Activated CD4-positive, alpha-beta T cell treated with anti-CD3 and anti-CD28 coated beads, Interleukin-2, amount 50 U/mL, for 4 hours (primary cell): ENCODE data around the gene LAGE3.
"Not testable (repeated sequence)": the region's sequence is repeated elsewhere in the genome, so short reads cannot be mapped to it uniquely, and the experiment has no call there.

ENCODE experiments used
- DNase-seq, 2 experiments: peaks; one replicate each; pipeline ENCODE4 v3.0.0-alpha.2; 2020

Gene LAGE3

DNA sequence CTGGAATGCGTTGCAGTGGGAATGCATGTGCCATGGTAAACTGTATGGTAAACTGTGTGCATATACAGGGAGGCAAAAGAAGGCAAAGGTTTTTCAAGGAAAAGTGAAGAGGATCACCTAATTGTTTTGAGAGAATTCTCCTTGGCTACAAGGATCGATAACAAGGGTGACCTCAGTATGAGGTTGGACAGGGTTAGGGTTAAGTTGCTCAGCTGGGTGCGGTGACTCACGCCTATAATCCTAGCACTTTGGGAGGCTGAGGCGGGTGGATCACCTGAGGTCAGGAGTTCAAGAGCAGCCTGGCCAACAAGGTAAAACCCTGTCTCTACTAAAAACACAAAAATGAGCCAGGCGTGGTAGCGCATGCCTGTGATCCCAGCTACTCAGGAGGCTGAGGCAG is 22.3 kb upstream of the LAGE3 start:
- not testable (repeated sequence) for DNase-seq

DNA sequence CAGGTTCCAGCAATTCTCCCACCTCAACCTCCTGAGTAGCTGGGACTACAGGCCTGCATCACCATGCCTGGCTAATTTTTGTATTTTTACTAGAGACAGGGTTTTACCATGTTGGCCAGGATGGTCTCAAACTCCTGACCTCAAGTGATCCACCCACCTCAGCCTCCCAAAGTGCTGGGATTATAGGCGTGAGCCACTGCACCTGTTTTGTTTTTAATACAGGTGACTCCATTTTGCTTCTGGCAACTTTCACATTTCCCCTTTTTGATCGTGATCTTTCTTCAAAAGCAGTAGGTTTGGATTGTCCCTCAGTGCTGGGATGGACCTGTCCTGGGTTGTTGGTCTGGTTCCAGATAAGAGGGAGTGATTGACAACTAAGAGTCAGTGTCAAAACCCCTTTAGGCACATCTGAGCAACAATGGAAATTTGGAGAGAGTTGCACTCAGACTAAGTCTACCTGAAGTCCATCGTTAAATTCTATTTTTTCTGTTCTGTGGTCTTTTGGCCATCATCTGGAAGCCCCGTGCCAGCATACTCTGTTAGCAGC is 17.6 kb upstream of the LAGE3 start:
- DNase-seq, result not testable (repeated sequence)

DNA sequence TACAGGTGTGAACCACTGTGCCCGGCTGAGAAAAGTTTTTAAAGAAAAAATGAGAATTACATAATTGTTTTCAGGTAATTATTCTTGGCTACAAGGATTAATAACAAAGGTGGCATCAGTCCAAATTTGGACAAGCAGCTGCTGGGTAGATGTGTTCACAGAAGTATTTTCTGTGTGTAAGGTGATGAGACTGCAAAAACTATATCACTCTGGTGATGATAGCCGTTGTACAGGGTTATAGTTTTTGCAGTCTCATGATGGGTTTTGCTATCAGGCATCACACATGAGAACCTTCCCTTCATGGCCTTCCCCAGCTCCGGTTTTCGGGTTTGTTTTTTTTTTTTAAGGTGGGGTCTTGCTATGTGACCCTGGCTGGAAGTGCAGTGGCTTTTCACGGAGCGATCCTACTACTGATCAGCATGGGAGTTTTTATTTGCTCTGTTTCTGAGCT is 16.4 kb upstream of the LAGE3 start:
- DNase-seq, result no peak

DNA sequence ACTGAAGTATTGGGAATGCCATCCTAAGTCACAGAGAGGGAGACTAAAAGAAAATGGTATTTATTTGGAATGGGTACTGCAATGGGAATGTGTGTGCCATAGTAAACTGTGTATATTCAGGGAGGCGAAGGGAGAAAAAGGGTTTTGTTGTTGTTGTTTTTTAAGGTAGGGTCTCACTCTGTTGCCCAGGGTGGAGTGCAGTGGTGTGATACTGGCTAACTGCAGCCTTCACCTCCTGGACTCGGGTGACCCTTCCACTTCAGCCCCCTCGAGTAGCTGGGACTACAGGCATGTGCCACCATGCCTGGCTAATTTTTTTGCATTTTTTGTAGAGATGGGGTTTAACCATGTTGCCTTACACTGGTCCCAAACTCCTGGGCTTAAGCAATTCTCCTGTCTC is 15.6 kb upstream of the LAGE3 start:
- no peak for DNase-seq

DNA sequence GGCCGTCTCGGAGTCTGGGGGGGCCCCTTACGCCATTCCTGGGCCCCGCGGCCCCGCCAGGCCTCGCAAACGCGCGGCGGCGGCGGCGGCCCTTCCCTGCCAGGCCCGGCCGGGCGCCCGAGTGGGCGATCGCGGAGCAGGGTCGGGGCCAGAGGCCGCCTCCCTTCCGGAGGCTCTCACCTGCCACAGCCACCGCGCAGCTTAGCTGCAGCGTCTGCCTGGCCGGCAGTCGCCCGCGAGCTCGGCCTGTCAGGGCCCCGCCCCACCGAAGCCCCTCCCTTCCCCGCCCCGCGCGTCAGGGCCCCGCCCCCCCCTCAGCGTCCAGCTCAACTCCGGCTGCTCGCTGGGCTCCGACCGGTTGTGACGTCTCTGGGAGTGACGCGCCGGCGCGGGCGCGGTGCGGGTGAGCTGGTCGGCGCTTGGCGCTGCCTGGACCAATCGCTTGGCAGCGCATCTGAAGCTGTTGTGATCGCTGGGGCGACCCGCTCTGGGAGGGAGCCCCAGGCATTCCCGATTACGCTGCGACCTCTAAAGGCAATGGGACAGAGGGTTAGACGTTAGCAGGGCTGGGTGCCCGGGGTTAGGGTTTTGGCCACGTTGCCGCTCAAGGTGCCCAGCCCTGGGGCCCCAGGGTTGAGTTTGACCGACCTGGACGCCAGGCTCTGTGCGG is 11.5 kb upstream of the LAGE3 start, which contains the start of gene SLC10A3:
SLC10A3 (minus strand) TSS at position 216 of the 670 bp plus-strand sequence. CDS start 1,689 bp downstream, outside the sequence.
- DNase-seq, result peak; percentile 76 to 80

DNA sequence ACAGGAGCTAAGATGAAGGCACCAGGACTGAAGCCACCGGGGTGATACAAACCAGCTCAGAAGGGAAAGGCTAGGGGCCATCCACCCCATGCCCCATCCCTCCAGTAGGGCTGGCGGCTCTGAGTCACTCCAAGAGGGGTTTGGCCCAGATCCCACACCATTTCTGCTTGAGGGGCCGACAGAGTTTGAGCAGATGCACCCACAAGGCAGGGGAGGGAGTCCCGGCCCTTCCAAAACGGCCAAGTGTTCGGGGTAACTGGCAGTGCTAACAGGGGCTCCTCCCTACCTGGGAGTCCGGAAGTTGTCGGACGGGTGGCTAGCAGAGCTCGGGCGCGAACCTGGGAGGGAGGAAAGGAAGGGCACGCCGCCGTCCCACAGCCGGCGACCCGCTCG is 10.9 kb upstream of the LAGE3 start:
- no peak for DNase-seq

DNA sequence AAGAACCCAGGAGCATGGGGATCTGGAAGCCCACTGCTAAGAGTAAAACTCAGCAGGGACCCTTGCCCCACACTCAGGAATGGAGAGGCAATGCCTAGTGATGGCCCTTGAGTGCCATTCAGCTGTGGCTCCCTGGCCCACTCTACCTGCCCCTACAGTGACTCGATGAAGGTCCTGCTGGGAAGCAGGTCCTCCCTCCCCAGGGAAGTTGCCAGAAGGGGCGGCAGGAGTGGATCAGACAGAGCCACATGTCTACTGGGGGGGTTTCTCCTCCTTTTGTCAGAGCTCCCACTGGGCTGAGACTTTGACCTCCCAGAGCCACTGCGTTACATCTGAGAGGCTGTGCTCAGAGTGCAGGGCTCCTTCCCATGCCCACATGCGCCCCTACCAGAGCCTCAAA is 10.1 kb upstream of the LAGE3 start:
- DNase-seq, result no peak

DNA sequence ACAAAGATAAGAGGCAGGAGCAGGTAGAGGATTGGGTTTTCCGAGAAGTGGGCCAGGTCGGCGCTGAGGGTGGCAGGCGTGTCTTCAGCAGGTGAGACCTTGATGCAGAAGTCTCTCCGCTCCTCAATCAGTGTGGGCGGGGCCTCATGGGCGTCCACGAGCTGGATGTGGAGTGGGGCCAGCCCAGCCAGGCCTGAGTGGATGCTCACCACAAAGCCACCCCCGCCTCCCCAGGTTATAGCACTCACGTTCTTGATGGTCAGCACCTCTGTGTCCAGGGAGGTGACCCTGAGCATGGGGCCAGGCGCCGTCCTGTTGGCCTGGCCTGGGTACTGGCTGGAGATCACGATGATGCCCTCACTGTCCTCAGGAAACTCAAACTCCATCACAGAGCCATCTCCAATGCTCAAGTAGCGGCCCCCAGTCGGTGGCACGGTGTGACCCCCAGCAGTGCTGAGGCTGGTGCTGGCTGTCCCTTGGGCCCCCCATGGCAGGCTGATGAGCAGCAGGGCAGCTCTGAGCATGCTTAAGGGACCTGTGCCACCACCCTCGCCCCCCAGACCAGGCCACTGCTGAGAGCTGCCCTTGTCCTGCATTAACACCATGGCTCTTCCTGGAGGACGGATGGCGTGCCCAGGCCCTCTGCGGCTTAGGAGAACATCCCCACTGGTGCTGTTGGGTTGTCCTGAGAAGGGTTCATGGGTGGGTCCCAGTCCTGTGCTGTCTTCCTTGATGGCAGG is 9.4 kb upstream of the LAGE3 start:
- DNase-seq, result no peak

DNA sequence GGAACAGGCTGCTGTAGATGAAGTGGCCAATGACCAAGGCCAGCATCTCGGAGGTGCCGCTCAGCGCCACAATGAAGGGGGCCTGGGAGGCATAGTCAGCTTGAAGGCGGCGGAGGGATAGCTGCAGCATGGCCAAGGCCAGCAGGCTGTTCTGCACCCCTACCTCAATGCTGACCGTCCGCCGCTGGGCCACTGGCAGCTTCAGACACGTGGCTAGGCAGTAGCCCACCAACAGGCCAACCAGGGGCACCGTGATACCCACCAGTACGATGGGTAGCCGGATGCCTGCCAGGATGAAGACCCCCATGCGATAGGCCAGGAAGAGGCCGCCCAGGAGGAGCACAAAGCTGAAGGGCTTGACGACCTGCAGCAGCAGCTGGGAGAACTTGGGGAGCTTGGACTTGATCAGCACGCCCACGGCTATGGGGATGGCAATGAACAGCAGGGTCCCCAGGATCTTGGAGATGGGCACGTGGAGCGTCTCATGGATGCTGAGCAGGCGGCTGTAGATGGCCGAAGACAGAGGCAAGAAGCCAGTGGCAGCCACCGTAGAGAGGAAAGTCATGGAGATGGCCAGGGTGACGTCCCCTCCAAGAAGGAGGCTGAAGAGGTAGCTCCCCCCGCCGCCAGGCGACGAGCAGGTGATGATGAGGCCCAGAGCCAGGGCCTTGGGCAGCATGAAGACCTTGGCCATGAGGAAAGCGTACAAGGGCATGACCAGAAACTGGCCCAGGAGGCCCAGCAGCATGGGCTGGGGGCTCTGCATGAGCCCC is 8.6 kb upstream of the LAGE3 start:
- no peak for DNase-seq

DNA sequence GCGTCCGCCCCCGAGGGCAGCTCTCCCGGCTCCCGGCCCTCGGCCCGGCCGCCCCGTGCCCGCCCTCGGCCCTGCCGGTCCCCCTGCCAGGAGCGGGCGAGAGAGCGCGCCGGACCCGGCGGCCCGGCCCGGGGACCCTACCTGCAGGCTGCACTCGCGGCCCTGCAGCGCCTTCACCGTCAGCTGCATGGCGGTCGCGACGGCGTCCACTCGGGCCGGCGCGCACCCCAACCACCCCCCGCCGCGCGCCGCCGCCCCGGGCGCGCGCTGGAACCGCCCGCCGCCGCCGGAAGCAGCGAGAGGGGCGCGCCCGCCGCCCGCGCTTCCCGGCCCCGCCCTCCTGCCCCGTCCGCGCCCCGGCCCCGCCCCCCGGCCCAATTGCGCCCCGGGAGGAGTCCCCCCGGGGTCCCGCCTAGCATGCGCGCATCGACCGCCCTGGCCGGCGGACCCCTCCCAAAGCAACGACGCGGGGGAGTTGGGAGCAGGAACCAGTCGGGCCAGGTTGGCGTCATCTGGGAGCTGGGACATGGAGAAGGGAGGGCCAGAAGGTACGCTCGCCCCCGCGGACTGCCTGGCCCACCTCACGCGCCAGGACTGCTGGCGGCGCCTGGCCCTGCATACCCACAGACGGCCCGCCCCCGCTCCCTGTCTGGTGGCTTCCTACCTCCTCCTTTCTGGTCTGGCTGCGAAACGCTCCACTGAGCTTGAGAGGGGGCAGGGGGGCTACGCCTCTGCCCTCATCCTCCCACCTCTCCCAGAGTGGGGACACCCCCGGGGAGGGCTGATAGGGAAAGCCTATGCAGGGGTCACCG is 7.5 kb upstream of the LAGE3 start, which contains the start of gene UBL4A:
UBL4A (minus strand) TSS at position 220 of the 812 bp plus-strand sequence; CDS start at position 189, 31 bp downstream.
- DNase-seq, result peak in 1 of 2 experiments; percentile 26

DNA sequence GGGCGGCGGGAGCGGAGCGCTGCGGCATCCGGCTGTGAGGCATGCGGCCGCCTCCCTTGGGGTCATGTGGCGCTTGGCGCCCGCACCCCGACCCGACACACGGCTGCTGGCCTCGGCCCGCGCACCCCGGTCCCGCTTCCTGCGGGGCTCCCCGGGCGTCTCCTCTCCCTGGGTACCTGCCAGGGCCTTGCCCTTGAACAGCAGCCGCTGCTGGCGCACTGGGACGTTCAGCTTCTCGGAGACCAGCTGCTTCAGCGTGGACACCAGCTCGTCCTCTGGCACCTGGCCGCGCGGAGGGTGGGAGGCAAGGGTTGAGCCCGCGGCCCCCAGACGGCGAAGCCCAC is 6.9 kb upstream of the LAGE3 start:
- DNase-seq, result no peak

DNA sequence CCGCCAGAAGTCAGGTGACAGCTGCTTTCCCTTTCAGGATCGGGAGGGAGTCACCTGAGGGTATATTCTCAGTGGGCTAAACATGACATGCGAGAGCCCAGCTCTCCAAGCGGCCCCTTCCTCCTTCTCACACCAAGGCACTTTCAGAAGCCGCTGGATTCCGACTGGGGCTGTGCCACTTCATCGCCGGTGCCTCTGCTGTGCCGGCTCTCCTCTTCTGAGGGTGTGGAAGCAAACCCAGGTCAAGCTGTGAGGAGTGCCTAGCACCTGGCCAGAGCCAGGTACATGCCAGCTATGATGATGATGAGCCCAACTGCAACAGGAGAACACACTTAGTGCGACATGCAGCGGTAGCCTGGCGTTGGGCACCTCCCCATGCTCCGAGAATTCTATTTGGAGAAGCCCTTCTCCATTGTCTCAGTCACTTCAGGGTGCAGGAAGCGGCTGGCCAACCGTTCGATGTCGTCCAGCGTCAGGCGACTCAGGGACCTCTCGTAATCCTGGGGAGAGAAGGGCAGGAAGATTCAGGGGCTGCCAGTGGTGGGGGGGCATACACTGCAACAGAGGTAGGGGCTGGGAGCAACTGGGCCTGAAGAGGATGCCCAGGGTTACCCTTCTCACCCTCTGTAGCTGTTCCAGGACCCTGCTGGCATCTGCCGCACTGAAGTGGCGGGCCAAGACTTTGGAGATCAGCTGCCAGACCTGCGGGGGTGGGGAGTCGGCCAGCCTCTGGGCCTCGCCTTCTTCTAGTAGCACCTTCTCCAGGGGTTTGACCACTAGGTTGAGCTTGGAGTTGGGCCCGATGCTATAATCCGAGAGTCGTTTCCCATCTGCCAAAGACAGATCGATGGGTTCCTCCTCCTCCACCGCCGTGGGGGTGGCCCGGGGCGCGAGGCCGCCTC is 6.3 kb upstream of the LAGE3 start:
- no peak for DNase-seq

DNA sequence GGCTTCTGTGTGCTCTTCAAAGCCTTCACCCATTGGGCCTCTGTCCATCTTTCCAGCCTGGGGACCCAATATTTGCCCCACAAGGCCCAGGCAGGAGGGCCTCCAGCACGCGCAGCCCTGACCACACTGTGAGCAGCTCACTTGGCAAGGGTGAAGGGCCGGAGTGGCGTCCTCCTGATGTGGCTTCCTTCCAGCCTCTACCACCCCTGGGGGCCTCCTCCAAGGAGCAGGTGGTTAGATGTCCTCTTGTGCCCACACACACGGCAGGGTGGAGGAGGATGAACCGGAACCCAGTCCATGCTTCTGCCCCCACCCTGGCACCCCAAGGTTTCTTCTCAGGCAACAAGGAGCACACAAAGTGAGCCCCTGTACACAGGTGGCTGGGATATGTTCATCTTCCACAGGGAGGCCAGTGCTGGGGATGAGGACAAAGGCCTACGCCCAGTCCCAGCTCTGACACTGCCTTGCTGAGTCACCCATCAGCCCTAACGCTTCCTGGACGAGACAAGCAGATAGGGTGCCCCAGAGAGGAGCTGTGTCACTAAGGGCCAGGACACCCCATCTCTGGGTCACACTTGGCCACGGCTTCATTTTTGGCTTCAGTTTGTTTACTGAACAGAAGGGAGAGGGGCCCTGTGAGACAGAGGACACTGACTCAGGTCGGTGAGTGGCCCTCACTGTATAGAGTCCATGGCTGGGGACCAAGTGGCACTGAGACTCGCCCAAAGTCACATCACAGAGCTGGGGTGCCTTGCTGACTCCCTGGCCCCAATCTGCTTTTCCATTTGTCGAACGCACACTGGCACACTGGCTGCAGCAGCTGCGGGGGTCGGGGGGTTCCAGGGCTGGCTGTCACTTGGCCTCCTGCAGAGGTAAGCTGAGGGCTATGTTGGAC is 5.4 kb upstream of the LAGE3 start:
- no peak for DNase-seq

DNA sequence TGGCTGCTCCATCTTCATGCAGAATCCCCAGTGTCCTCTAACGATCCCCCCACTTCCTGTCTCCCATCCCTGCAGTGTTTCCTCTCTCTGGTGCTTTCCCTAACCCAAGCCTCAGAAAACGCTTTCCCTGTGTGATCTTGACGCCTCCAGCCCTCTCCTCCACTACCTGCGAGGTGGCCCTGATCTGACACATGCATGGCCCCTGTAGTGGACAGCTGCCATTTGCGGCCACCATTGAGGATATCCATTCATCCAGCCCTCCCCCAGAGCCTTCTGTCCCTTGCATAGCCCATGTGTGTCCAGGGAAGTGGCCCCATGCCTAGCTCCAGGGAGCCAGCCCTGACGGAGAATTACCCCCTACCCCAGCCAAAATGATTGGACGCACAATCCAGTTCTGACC is 4.2 kb upstream of the LAGE3 start:
- no peak for DNase-seq

DNA sequence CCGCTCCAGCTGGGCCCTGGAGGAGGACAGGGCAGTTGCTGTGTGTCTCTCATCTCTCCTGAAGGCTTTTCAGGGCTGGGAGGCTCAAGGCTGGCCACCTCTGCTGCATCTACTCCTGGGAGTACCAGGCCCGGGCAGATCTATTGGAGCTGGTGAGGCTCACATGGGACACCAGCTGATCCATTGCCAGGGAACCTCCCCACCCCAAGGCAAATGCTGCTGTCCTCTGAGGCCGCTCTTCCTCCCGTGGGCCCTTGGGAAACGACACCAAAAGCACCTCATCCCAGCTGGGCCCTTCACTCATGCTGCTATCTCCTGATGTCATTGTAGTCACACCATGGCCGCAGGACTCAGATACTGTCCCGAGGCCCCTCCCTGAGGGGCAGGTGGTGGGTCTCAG is 3.7 kb upstream of the LAGE3 start:
- no peak for DNase-seq

DNA sequence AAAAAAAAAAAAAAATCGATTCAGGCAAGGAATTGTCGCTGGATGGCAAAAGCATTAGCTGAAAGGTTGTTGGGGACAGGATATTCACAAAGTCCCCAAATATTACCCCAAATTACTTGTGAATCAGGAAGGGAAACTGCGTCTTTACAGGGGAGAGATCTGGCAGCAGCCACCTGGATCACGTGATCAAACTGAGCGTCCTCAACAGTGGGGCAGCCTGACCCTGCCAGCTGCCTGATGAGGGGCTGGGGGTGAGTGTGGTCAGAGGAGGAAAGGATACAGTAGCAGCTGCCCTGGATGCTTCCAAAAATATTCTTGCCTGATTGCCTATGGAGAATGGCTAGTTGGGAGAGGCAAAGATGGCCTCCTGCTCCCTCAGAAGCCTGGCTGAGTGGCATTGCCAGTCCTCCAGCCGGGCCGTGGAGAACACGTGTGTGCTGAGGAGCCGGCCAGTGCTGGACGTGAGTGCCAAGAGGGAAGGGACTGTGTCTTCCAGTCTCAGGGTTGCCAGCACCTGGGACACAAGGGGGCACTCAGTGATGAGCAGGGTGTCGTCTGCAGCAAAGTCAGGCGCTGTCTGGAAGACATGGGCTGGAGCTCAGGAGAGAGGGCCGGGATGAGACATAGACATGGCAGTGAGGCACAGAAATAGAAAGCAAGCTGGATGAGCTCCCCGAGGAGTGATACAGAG is 3.0 kb upstream of the LAGE3 start:
- no peak for DNase-seq

DNA sequence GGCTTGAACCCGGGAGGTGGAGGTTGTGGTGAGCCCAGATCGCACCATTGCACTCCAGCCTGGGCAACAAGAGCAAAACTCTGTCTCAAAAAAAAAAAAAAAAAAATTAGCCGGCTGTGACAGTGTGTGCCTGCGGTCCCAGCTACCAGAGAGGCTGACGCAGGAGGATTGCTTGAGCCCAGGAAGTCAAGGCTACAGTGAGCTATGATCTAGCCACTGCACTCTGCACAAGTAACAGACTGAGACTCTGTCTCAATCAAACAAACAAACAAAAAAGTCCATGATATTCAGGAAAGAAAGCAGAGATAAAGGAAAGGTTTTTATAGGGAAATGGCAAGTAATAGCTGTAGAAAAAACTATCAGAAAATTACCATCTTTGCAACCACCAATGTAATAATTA is 2.1 kb upstream of the LAGE3 start:
- no peak for DNase-seq

DNA sequence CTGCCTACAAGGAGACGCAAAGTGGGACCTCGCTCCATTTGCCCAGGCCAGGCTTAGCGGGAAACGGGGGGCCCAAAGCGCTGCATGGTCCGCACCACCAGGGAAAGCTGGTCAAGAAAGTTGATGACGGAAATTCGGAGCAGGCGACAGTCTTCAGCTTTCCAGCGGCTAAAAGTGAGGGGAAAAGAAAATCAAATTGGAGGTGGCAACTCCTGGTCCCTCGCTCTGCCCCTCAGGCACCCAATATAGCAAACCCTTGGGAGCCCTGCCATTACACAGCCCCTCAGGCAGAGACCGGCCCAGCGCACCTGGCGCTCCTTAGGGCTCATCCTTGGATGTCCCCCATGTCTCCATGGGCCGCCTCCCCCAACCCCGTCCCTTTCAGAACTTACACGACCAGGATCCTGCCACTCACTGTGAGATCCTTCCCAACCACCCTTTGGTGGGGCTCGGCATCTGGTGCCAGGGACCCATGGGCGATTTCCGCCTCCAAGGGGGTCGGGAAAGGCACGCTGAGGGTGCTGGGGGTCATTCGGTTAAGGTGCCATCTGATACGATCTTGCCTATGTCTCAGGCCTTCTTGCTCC is 1.1 kb downstream of the LAGE3 start:
- DNase-seq, result no peak

DNA sequence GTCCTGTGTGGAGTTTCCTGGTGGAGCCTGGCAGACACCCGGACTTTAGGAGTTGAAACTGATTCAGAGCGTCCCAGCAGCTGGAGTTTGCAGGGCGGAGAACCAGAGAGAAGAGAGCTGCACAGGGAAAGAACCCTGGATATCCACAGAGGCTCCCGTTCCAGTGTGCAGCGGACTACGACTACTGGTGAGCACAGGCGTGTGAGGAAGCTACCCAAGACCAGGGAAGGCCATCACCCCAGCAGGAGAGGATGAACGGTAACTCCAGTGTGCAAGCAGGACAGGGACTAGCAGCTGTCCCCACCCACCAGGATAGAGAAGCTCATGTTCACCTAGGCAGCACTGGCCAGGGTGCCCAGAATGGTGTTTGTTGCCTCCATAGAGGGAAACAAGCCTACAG is 2.3 kb downstream of the LAGE3 start:
- no peak for DNase-seq
